Calu3 (cell line): ENCODE data around the gene TRAPPC6A. TPM values are rescaled to one million over a fixed set of nuclear protein-coding genes. Genes with fewer than 3 reads are reported as not detected.

Experiments used
- BruUV-seq: library from RNA; stranded (reverse); fragments of 400-500 nt; replicated peaks from 2 replicates; lab custom pipeline; 2021; lab: Mats Ljungman, UMichigan
- CTCF ChIA-PET: fragments of 300-600 bp; sonication (Branson Sonifier 250); formaldehyde crosslinking; loops from one replicate; lab custom pipeline; 2022; ENCODE audit warnings: antibody characterized with exemption; lab: Charles Lee
- DNase-seq: peaks from one replicate; pipeline ENCODE4 v3.0.0; 2022
- H3K27ac Mint-ChIP-seq: one replicate; pipeline ENCODE4 v1.8.0; 2022; ENCODE audit warnings: mixed read lengths; ENCODE audit not compliant: unreplicated experiment
- H3K27me3 Mint-ChIP-seq: one replicate; pipeline ENCODE4 v1.8.0; 2022; ENCODE audit warnings: mixed read lengths; ENCODE audit not compliant: unreplicated experiment
- H3K36me3 Mint-ChIP-seq: one replicate; pipeline ENCODE4 v1.8.0; 2022; ENCODE audit warnings: mild to moderate bottlenecking, moderate library complexity, mixed read lengths; ENCODE audit not compliant: insufficient read depth, unreplicated experiment
- H3K4me1 Mint-ChIP-seq: one replicate; pipeline ENCODE4 v1.8.0; 2022; ENCODE audit warnings: mild to moderate bottlenecking, low read depth, mixed read lengths; ENCODE audit not compliant: unreplicated experiment
- H3K4me3 Mint-ChIP-seq: one replicate; pipeline ENCODE4 v1.8.0; 2022; ENCODE audit warnings: mild to moderate bottlenecking, low read depth, moderate library complexity, mixed read lengths; ENCODE audit not compliant: unreplicated experiment
- H3K9me3 Mint-ChIP-seq: one replicate; pipeline ENCODE4 v1.8.0; 2022; ENCODE audit warnings: low read depth, mixed read lengths; ENCODE audit not compliant: unreplicated experiment
- intact Hi-C: fragments of 100-400 bp; cut with micrococcal nuclease; formaldehyde crosslinking; loops from one replicate; pipeline ENCODE4 v1.10.0; 2022; ENCODE audit not compliant: unreplicated experiment
- total RNA-seq: library from RNA; stranded (reverse); gene quantifications from 2 replicates; pipeline ENCODE4 v1.2.3, GENCODE V29; 2022
- TF ChIP-seq, protein P1 (sequence below): fragments of 200-600 bp; IDR thresholded peaks from one replicate; pipeline ENCODE4 v1.8.0; 2022; ENCODE audit warnings: antibody characterized with exemption; ENCODE audit not compliant: unreplicated experiment

TRAPPC6A gene
- total RNA-seq, 1 experiment from 2014 or later = 55.7 TPM

DNA sequence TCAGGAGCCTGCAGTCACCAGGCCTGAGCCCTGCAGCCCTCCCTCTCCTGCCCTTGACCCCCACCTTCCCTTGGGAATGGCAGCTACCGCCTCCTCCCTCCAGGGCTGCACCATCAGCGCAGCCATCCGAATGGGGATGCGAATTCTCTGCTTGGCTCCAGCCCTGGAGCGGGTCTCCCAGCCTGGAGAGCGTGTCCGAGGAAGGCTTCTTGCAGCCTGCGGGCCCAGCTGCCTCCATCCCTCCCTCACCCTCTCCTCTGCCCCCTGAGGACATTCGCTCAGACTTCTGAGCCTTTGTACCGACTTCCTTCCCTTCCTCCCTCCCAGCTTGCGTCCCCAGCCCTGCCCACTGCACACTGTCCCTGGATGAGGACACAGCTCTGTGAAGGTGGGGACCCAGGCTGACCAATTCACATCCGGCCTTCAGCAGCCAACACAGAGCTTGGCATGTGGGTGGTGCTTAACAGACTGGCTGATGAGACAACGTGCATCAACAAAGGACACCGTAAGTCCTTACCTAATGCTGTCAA lies 11.2 kb downstream of the TRAPPC6A start:
- CTCF ChIA-PET = interaction anchor here (2.1 kb wide), 1 partner anchor 11 kb away, joined by 7 read pairs; the partner anchor contains the start of genes BLOC1S3 and TRAPPC6A
- no peak overlapping the region for H3K27ac Mint-ChIP-seq
- DNase-seq = no peak

GRCh38 chr19:45164577-45165335 lies 13.3 kb downstream of the TRAPPC6A start:
- Mint-ChIP-seq H3K4me1 (peaks cover 33% of the 10 kb centered on the region), H3K27me3 (no peaks in the 10 kb centered on the region), H3K27ac (no peak overlapping the region), H3K9me3 (no peaks in the 10 kb centered on the region), H3K4me3 (no peak overlapping the region), H3K36me3 (peaks cover 55% of the 10 kb centered on the region)
- TF ChIP-seq, protein P1, sequence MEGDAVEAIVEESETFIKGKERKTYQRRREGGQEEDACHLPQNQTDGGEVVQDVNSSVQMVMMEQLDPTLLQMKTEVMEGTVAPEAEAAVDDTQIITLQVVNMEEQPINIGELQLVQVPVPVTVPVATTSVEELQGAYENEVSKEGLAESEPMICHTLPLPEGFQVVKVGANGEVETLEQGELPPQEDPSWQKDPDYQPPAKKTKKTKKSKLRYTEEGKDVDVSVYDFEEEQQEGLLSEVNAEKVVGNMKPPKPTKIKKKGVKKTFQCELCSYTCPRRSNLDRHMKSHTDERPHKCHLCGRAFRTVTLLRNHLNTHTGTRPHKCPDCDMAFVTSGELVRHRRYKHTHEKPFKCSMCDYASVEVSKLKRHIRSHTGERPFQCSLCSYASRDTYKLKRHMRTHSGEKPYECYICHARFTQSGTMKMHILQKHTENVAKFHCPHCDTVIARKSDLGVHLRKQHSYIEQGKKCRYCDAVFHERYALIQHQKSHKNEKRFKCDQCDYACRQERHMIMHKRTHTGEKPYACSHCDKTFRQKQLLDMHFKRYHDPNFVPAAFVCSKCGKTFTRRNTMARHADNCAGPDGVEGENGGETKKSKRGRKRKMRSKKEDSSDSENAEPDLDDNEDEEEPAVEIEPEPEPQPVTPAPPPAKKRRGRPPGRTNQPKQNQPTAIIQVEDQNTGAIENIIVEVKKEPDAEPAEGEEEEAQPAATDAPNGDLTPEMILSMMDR = no peak
- no TSS peak for BruUV-seq
- intact Hi-C loops = no loop called here
- CTCF ChIA-PET = interaction anchor here (0.6 to 1.1 kb wide), 5 partner anchors 9 to 228 kb away, joined by 3 to 13 read pairs (median 3); partner anchors contain the start of genes BLOC1S3 and TRAPPC6A
- peak; percentile 87 for DNase-seq

More for the DNA sequence above, 11.2 kb downstream of the TRAPPC6A start:
- Mint-ChIP-seq H3K4me3 (no peak overlapping the region), H3K4me1 (peaks cover 12% of the 10 kb centered on the region), H3K9me3 (no peaks in the 10 kb centered on the region), H3K36me3 (peaks cover 36% of the 10 kb centered on the region), H3K27me3 (no peaks in the 10 kb centered on the region)
- no TSS peak for BruUV-seq
- intact Hi-C loops = no loop called here
- TF ChIP-seq, protein P1 = no peak

DNA sequence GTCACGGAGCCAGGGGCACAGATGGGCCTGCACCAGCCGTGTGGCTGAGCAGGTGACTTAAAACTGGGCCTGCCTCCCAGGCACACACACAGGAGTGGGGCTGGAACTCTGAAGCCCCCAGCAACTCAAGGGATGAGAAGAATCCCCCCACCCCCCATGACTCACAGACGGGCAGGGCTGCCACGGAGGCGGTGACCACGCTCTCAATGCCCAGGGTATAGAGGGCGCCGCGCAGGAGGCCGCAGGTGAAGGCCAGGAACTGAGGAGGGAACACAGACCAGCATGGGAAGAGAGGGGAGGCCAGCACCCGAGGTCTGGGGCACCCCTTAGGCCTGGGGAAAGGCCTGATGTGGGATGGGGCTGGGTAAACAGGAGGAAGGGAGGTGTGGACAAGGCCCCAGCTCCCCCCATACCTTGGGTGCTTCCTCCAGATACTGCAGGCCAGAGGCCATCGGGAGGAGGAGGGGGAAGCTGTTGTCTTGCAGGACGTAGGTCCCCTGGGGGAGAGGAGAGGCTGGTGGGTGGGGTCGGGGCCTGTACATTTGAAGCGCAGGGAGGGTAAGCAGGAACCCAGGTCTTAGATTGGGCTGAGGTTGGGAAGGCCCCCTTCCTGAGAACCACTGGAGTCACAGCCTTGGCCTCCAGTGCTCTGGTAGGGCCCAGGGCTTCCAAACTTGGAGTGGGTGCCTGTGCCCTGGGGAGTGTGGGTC lies 14.1 kb downstream of the TRAPPC6A start:
- no peak for DNase-seq
- intact Hi-C loops = no loop called here
- H3K9me3 Mint-ChIP-seq = no peaks in the 10 kb centered on the region
- H3K4me3 Mint-ChIP-seq = no peak overlapping the region
- H3K27ac Mint-ChIP-seq = no peak overlapping the region
- H3K27me3 Mint-ChIP-seq = peaks cover under 1% of the 10 kb centered on the region
- H3K36me3 Mint-ChIP-seq = peaks cover 57% of the 10 kb centered on the region
- peaks cover 33% of the 10 kb centered on the region for H3K4me1 Mint-ChIP-seq
- CTCF ChIA-PET = interaction anchor here (0.8 to 1.1 kb wide), 4 partner anchors 10 to 162 kb away, joined by 3 to 13 read pairs (median 4); partner anchors contain the start of genes BLOC1S3 and TRAPPC6A
- no TSS peak for BruUV-seq
- TF ChIP-seq, protein P1 = no peak

GRCh38 chr19:45163156-45163555 lies 14.9 kb downstream of the TRAPPC6A start:
- BruUV-seq = no TSS peak
- Mint-ChIP-seq H3K4me1 (peaks cover 33% of the 10 kb centered on the region), H3K4me3 (no peak overlapping the region), H3K27ac (no peak overlapping the region), H3K9me3 (no peaks in the 10 kb centered on the region), H3K27me3 (peaks cover 8% of the 10 kb centered on the region), H3K36me3 (peaks cover 57% of the 10 kb centered on the region)
- TF ChIP-seq, protein P1 = no peak
- CTCF ChIA-PET = no interaction called here
- intact Hi-C loops = no loop called here
- no peak for DNase-seq
